IPS-18a (cell line): ENCODE results near the gene ERLEC1.

ENCODE experiments used
- H3K27ac ChIP-seq: one replicate; pipeline ENCODE4 v1.5.1; 2013; ENCODE audit warnings: low read length
- H3K27me3 ChIP-seq: one replicate; pipeline ENCODE4 v1.6.1; 2013; ENCODE audit warnings: mild to moderate bottlenecking, low read length; ENCODE audit not compliant: control insufficient read depth, insufficient read depth
- H3K36me3 ChIP-seq: one replicate; pipeline ENCODE4 v1.6.1; 2013; ENCODE audit warnings: low read depth, low read length; ENCODE audit not compliant: control insufficient read depth
- H3K4me1 ChIP-seq: one replicate; pipeline ENCODE4 v1.6.1; 2013; ENCODE audit warnings: low read depth, low read length; ENCODE audit not compliant: control insufficient read depth
- H3K4me3 ChIP-seq: one replicate; pipeline ENCODE4 v1.5.1; 2013; ENCODE audit warnings: low read length
- H3K9ac ChIP-seq: one replicate; pipeline ENCODE4 v1.6.1; 2013; ENCODE audit warnings: mild to moderate bottlenecking, low read length, moderate library complexity
- H3K9me3 ChIP-seq: one replicate; pipeline ENCODE4 v1.6.1; 2013; ENCODE audit warnings: low read depth, low read length; ENCODE audit not compliant: control insufficient read depth

The ERLEC1 gene

DNA sequence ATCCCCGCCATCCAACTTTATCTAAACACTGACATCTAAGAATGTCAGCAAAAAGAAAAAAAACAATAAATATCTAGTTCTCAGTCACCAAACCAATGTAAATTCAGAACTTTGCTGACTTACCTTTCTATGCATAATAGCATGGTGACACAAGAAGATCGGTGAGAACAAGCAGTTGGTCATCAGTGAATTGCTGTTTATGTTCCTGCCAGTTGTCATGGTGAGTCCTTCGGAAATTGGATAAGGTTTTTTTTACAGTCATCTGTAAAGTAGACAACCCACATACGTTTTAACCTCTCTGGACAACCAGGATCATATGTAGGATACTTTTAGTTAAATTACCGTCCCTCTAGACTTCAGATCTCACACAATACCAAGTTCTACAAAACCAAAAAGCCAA is 79.1 kb downstream of the ERLEC1 start:
- Histone ChIP-seq H3K9ac (no peak overlapping the region), H3K27ac (no peak overlapping the region), H3K4me3 (no peak overlapping the region), H3K27me3 (no peaks in the 10 kb centered on the region), H3K9me3 (no peaks in the 10 kb centered on the region), H3K4me1 (no peaks in the 10 kb centered on the region), H3K36me3 (peaks cover 39% of the 10 kb centered on the region)

GRCh38 chr2:53867169-53867568 is 80.3 kb downstream of the ERLEC1 start:
- Histone ChIP-seq H3K9me3 (no peaks in the 10 kb centered on the region), H3K36me3 (peaks cover 44% of the 10 kb centered on the region), H3K27me3 (no peaks in the 10 kb centered on the region), H3K27ac (no peak overlapping the region), H3K9ac (no peak overlapping the region), H3K4me1 (no peaks in the 10 kb centered on the region), H3K4me3 (no peak overlapping the region)

GRCh38 chr2:53867773-53868172 is 80.9 kb downstream of the ERLEC1 start:
- Histone ChIP-seq H3K36me3 (peaks cover 45% of the 10 kb centered on the region), H3K4me1 (no peaks in the 10 kb centered on the region), H3K27me3 (no peaks in the 10 kb centered on the region), H3K9ac (no peak overlapping the region), H3K4me3 (no peak overlapping the region), H3K9me3 (no peaks in the 10 kb centered on the region), H3K27ac (no peak overlapping the region)
